A673 (cell line): ENCODE results near the gene RSPRY1. TPM values are rescaled to one million over a fixed set of nuclear protein-coding genes. Genes with fewer than 3 reads are reported as not detected.

Experiments used
- BruUV-seq: library from RNA; stranded (reverse); fragments of 400-500 nt; replicated peaks from 2 replicates; lab custom pipeline; 2021; lab: Mats Ljungman, UMichigan
- CTCF ChIA-PET: fragments of 300-600 bp; sonication (Branson Sonifier 250); formaldehyde crosslinking; loops from one replicate; lab custom pipeline; 2022; ENCODE audit warnings: antibody characterized with exemption; lab: Charles Lee
- POLR2A ChIA-PET: fragments of 300-600 bp; sonication (Branson Sonifier 250); formaldehyde crosslinking; loops from one replicate; lab custom pipeline; 2022; ENCODE audit warnings: antibody characterized with exemption; ENCODE audit not compliant: low non-redundant PET; lab: Charles Lee
- DNase-seq: peaks from one replicate; pipeline ENCODE4 v3.0.0-alpha.2; 2015; ENCODE audit warnings: low spot score
- H3K27ac ChIP-seq: fragments of 200-600 bp; sonication (generic); 2 replicates; pipeline ENCODE4 v1.5.1; 2016; ENCODE audit warnings: mixed run types, low read depth, mild to moderate bottlenecking, mixed read lengths, antibody characterized with exemption, low read length; ENCODE audit not compliant: poor library complexity, severe bottlenecking
- H3K27me3 ChIP-seq: fragments of 200-600 bp; sonication (generic); replicated peaks from 2 replicates; pipeline ENCODE4 v1.6.1; 2017; ENCODE audit warnings: mixed run types, low read depth, mild to moderate bottlenecking, mixed read lengths, antibody characterized with exemption, low read length; ENCODE audit not compliant: insufficient read depth, poor library complexity
- H3K36me3 ChIP-seq: fragments of 200-600 bp; sonication (generic); 2 replicates; pipeline ENCODE4 v1.6.1; 2016; ENCODE audit warnings: mixed run types, mild to moderate bottlenecking, mixed read lengths, antibody characterized with exemption, low read length; ENCODE audit not compliant: insufficient read depth, poor library complexity, severe bottlenecking
- H3K4me1 ChIP-seq: fragments of 200-600 bp; sonication (generic); 2 replicates; pipeline ENCODE4 v1.6.1; 2017; ENCODE audit warnings: mixed run types, mild to moderate bottlenecking, mixed read lengths, antibody characterized with exemption, low read length; ENCODE audit not compliant: insufficient read depth, poor library complexity, severe bottlenecking
- H3K4me3 ChIP-seq: fragments of 200-600 bp; sonication (generic); 2 replicates; pipeline ENCODE4 v1.5.1; 2016; ENCODE audit warnings: low read depth, mixed run types, mild to moderate bottlenecking, mixed read lengths, low read length; ENCODE audit not compliant: poor library complexity, severe bottlenecking
- H3K9me3 ChIP-seq: fragments of 200-600 bp; sonication (generic); 2 replicates; pipeline ENCODE4 v1.6.1; 2016; ENCODE audit warnings: mixed run types, low read depth, mild to moderate bottlenecking, mixed read lengths, antibody characterized with exemption, low read length; ENCODE audit not compliant: poor library complexity, severe bottlenecking
- CTCF ChIP-seq: fragments of 300-800, 200-600 bp; sonication (generic); conservative IDR thresholded peaks from 2 replicates; pipeline ENCODE4 v1.5.1; 2017; ENCODE audit warnings: low read depth, mild to moderate bottlenecking, antibody characterized with exemption, low read length, moderate library complexity, mixed read lengths
- EZH2 ChIP-seq: fragments of 200-600 bp; sonication (generic); IDR thresholded peaks from 2 replicates; pipeline ENCODE4 v1.6.1; 2017; ENCODE audit warnings: borderline replicate concordance, low read depth, mild to moderate bottlenecking, mixed read lengths, antibody characterized with exemption, low read length; ENCODE audit not compliant: poor library complexity, severe bottlenecking
- intact Hi-C: fragments of 100-400 bp; cut with micrococcal nuclease; formaldehyde crosslinking; loops from one replicate; pipeline ENCODE4 v1.10.0; 2022; ENCODE audit not compliant: unreplicated experiment
- total RNA-seq: library from RNA; stranded (reverse); gene quantifications from 2 replicates; pipeline ENCODE4 v1.2.3, GENCODE V29; 2021

RSPRY1 gene
- total RNA-seq, 1 experiment from 2014 or later = 45.6 TPM

- Histone ChIP-seq H3K36me3 (peaks cover 79% of the 10 kb centered on the region), H3K4me3 (no peak overlapping the region), H3K9me3 (peaks cover 8% of the 10 kb centered on the region), H3K4me1 (no peaks in the 10 kb centered on the region), H3K27ac (no peak overlapping the region), H3K27me3 (no peaks in the 10 kb centered on the region)
- ChIA-PET CTCF (no interaction called here), POLR2A (no interaction called here)
- TF ChIP-seq CTCF = no peak
- no peak for TF ChIP-seq EZH2
- intact Hi-C loops = no loop called here
- no TSS peak for BruUV-seq
- DNase-seq = no peak
These were observed 30.8 kb downstream of the RSPRY1 start for GRCh38 chr16:57216968-57217367.

- intact Hi-C loops = no loop called here
- no peak for DNase-seq
- H3K4me3 ChIP-seq = no peak overlapping the region
- no peaks in the 10 kb centered on the region for H3K4me1 ChIP-seq
- H3K27ac ChIP-seq = no peak overlapping the region
- CTCF ChIA-PET = no interaction called here
- POLR2A ChIA-PET = no interaction called here
- H3K36me3 ChIP-seq = peaks cover 59% of the 10 kb centered on the region
- H3K9me3 ChIP-seq = no peaks in the 10 kb centered on the region
- no peak for TF ChIP-seq EZH2
- TF ChIP-seq CTCF = no peak
- H3K27me3 ChIP-seq = no peaks in the 10 kb centered on the region
- BruUV-seq = no TSS peak
These were observed 36.9 kb downstream of the RSPRY1 start for GRCh38 chr16:57223057-57223456.

GRCh38 chr16:57224651-57225335 lies 38.7 kb downstream of the RSPRY1 start:
- no peak for DNase-seq
- Histone ChIP-seq H3K4me3 (no peak overlapping the region), H3K27me3 (no peaks in the 10 kb centered on the region), H3K9me3 (no peaks in the 10 kb centered on the region), H3K27ac (no peak overlapping the region), H3K36me3 (peaks cover 61% of the 10 kb centered on the region), H3K4me1 (no peaks in the 10 kb centered on the region)
- TF ChIP-seq EZH2 (no peak), CTCF (no peak)
- intact Hi-C loops = no loop called here
- ChIA-PET CTCF (no interaction called here), POLR2A (interaction anchor here (0.6 kb wide), 1 partner anchor 85 kb away, joined by 5 read pairs; no protein-coding TSS in a partner anchor)
- BruUV-seq = no TSS peak
